Measurements from ENCODE around the gene ITGB2.
"Not testable (repeated sequence)": the region's sequence is repeated elsewhere in the genome, so short reads cannot be mapped to it uniquely, and the experiment has no call there.

DNA sequence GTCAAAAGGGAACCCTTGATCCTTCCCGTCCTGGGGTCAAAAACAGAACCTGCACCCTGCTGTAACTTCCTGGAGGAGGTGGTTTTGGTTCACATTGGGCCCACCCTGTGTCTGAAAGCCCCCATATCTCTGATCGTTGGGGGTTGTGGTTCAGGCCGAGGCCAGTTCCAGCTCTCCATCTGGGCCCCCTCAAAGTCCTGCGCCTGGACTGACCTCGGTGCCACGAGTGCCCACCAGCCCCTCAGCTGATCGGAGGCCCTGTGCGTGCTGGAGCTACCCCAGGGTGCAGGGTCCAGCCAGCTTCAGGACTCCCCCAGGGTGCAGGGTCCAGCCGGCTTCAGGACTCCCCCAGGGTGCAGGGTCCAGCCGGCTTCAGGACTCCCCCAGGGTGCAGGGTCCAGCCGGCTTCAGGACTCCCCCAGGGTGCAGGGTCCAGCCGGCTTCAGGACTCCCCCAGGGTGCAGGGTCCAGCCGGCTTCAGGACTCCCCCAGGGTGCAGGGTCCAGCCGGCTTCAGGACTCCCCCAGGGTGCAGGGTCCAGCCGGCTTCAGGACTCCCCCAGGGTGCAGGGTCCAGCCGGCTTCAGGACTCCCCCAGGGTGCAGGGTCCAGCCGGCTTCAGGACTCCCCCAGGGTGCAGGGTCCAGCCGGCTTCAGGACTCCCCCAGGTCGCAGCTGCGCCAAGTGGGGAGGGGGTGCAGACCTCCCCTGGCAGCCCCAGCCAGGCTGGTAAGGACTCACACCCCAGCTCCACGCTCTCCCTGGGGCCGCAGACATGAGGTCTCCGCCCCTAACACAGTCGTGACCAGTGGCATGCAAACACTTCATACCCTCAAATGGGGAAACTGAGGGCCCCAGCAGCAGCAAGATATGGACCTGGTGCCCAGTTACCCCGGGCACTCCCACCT is 7.9 kb downstream of the ITGB2 start:
- TF ChIP-seq, protein P1, sequence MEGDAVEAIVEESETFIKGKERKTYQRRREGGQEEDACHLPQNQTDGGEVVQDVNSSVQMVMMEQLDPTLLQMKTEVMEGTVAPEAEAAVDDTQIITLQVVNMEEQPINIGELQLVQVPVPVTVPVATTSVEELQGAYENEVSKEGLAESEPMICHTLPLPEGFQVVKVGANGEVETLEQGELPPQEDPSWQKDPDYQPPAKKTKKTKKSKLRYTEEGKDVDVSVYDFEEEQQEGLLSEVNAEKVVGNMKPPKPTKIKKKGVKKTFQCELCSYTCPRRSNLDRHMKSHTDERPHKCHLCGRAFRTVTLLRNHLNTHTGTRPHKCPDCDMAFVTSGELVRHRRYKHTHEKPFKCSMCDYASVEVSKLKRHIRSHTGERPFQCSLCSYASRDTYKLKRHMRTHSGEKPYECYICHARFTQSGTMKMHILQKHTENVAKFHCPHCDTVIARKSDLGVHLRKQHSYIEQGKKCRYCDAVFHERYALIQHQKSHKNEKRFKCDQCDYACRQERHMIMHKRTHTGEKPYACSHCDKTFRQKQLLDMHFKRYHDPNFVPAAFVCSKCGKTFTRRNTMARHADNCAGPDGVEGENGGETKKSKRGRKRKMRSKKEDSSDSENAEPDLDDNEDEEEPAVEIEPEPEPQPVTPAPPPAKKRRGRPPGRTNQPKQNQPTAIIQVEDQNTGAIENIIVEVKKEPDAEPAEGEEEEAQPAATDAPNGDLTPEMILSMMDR (IDR thresholded peaks at IDR 0.05) = not testable (repeated sequence)
- TF ChIP-seq POLR2A (IDR thresholded peaks at IDR 0.05) = not testable (repeated sequence)
